Heart left ventricle (tissue), 16 donors: ENCODE measurements around the gene KCNK2. TPM values are rescaled to one million over a fixed set of nuclear protein-coding genes. Genes with fewer than 3 reads are reported as not detected.
"Not testable (repeated sequence)": the region's sequence is repeated elsewhere in the genome, so short reads cannot be mapped to it uniquely, and the experiment has no call there.

Experiments used
- ATAC-seq, 4 donors: fragments of 200-7000 bp; cut with Tn5 transposase; one replicate each; pipeline ENCODE4 v1.9.1; 2020 to 2022; ENCODE audit warnings: moderate library complexity in 4 of 4, mild to moderate bottlenecking in 3 of 4, moderate number of reproducible peaks in 1 of 4
- DNase-seq, 5 donors: peaks; one replicate each; pipeline ENCODE4 v3.0.0-alpha.2; 2020
- H3K27ac ChIP-seq, 12 donors: fragments of 200-600 bp; sonication (generic) in 4 of 12; one replicate each; pipeline versions ENCODE4 v1.5.0 to v1.8.0; 2016 to 2022; ENCODE audit warnings: mild to moderate bottlenecking in 2 of 12
- H3K27me3 ChIP-seq, 9 donors: fragments of 200-600 bp; sonication (generic) in 2 of 9; one replicate each; pipeline versions ENCODE4 v1.5.1 to v1.8.0; 2016 to 2022; ENCODE audit warnings: mild to moderate bottlenecking in 3 of 9
- H3K36me3 ChIP-seq, 9 donors: fragments of 200-600 bp; sonication (generic) in 2 of 9; one replicate each; pipeline versions ENCODE4 v1.5.0 to v1.8.0; 2018 to 2022; ENCODE audit warnings: mild to moderate bottlenecking in 2 of 9
- H3K4me1 ChIP-seq, 12 donors: fragments of 200-600 bp; sonication (generic) in 4 of 12; one replicate each; pipeline versions ENCODE4 v1.5.0 to v1.8.0; 2016 to 2022; ENCODE audit warnings: mild to moderate bottlenecking in 3 of 12
- H3K4me3 ChIP-seq, 12 donors: fragments of 200-600 bp; sonication (generic) in 4 of 12; one replicate each; pipeline versions ENCODE4 v1.5.0 to v1.8.0; 2017 to 2022; ENCODE audit warnings: mild to moderate bottlenecking in 9 of 12, moderate library complexity in 4 of 12
- H3K9me3 ChIP-seq, 12 donors: fragments of 200-600 bp; sonication (generic) in 4 of 12; one replicate each; pipeline versions ENCODE4 v1.5.0 to v1.8.0; 2016 to 2022; ENCODE audit warnings: mild to moderate bottlenecking in 1 of 12
- CTCF ChIP-seq, 12 donors: fragments of 200-600 bp; sonication (generic) in 4 of 12; IDR thresholded peaks; one replicate each; pipeline versions ENCODE4 v1.5.0 to v1.8.0; 2018 to 2022; ENCODE audit warnings: antibody characterized with exemption in 12 of 12, mild to moderate bottlenecking in 5 of 12
- POLR2A ChIP-seq, 2 donors: fragments of 450-650 bp; IDR thresholded peaks; one replicate each; pipeline ENCODE4 v1.6.1; 2017; ENCODE audit warnings: antibody characterized with exemption in 2 of 2, mild to moderate bottlenecking in 2 of 2, moderate library complexity in 2 of 2
- WGBS, 4 donors: extraction: QIAGEN DNeasy Blood & Tissue Kit in 2 of 4; methylation state at CpG; one replicate each; pipeline versions ENCODE4 v1.1.5 to v1.1.7; 2013 to 2018; 5-methylcytosine and 5-hydroxymethylcytosine counted together
- intact Hi-C, 10 donors: fragments of 100-400 bp; cut with DNase I; formaldehyde crosslinking; loops; one replicate each; pipeline versions ENCODE4 v1.11.1 to v1.14.2; 2022
- polyA plus RNA-seq, 2 donors: library from polyadenylated mRNA; stranded (reverse); fragments of 200-250 nt; gene quantifications; one replicate each; pipeline ENCODE4 v1.2.3, GENCODE V29; 2013
- total RNA-seq, 9 donors: library from RNA; depleted of rRNA in 2 of 9; stranded (reverse); fragments of >200 nt in 2 of 9; fragmentation: NEBNext Ultra II Directional in 3 of 9; extraction: Animal tissue kit (Norgen Biotek cat#: 25700) in 3 of 9; gene quantifications; one replicate each; pipeline versions ENCODE4 v1.1.0 to v1.2.4, GENCODE V29; 2016 to 2023
- donor health status: ischemic (EF 13 %, LVEDD 7.1; RV severe dilation, severe dysfunction).
- donor health status: healthy with polysubstance abuse.
- donor health status: DM: no; HTN: yes; CAD: no.
- donor health status: DM: no; HTN: no; CAD: no.
- donor health status: ischemic (EF 25% LVEDD 6.9; RV normal size, moderate dysfunction).
- donor health status: ischemic (EF 25% LVEDD 5.7; RV mildly dilated, moderate dysfunction).
- donor health status: healthy.
- donor health status: DM: yes; HTN: yes; CAD: no.
- donor health status: ischemic (EF 35%, LVEDD 5.7; RV mildly dilated, moderate dysfunction).
- donor health status: nonischemic (EF 11% LVEDD 7.7; RV severe dilation, severe dysfunction).
- donor health status: DM: yes; HTN: yes; CAD: no.
- donor health status: PGD.
- donor health status: ischemic (EF 29% LVEDD 5.4; RV normal size, mild dysfunction).
- donor health status: nonischemic (EF 23%, LVEDD 6.1; RV moderate dilation, normal function).

Gene KCNK2
- total and polyA plus RNA-seq, 11 donors, result 0.04 to 1.3 (median 0.21) TPM; not detected in 3

- peaks cover 0 to 17% (median 0%) of the 10 kb centered on the region in 12 donors for H3K9me3 ChIP-seq
- H3K4me1 ChIP-seq, result no peaks in the 10 kb centered on the region
- WGBS, 4 donors, result 54 to 75% (median 62%) methylated on average over 1 of the region's 1 CpG
- intact Hi-C loops, result no loop called here
- H3K36me3 ChIP-seq, result no peaks in the 10 kb centered on the region
- H3K4me3 ChIP-seq, result no peak overlapping the region
- no peaks in the 10 kb centered on the region for H3K27me3 ChIP-seq
- DNase-seq, result no peak
- H3K27ac ChIP-seq, result no peak overlapping the region
- ATAC-seq, result no peak
- TF ChIP-seq POLR2A (IDR thresholded peaks at IDR 0.05) (no peak), CTCF (IDR thresholded peaks at IDR 0.05) (no peak)
These were observed 77.8 kb downstream of the KCNK2 start for GRCh38 chr1:215160351-215160750.

- H3K27ac ChIP-seq, H3K36me3 ChIP-seq, intact Hi-C loops, H3K27me3 ChIP-seq, DNase-seq, H3K4me1 ChIP-seq, ATAC-seq, H3K4me3 ChIP-seq: not testable (repeated sequence)
- H3K9me3 ChIP-seq, result peaks cover 0 to 20% (median 0%) of the 10 kb centered on the region in 12 donors
- 91 to 94% (median 92%) methylated on average over 4 of the region's 4 CpGs for WGBS, 4 donors
These were observed 80.6 kb downstream of the KCNK2 start for GRCh38 chr1:215163144-215163543.

- Histone ChIP-seq H3K9me3 (peaks cover 0 to 21% (median 0%) of the 10 kb centered on the region in 12 donors), H3K4me1 (no peaks in the 10 kb centered on the region), H3K36me3 (no peaks in the 10 kb centered on the region), H3K27me3 (no peaks in the 10 kb centered on the region), H3K27ac (no peak overlapping the region), H3K4me3 (no peak overlapping the region)
- intact Hi-C loops, result no loop called here
- no peak for TF ChIP-seq POLR2A (IDR thresholded peaks at IDR 0.05)
- TF ChIP-seq CTCF (IDR thresholded peaks at IDR 0.05), result no peak
- ATAC-seq (no peak), DNase-seq (no peak)
- WGBS, 4 donors, result 79 to 86% (median 84%) methylated on average over 3 of the region's 3 CpGs
These were observed 84.3 kb downstream of the KCNK2 start for GRCh38 chr1:215166886-215167285.

- no peak overlapping the region for H3K4me3 ChIP-seq
- no peaks in the 10 kb centered on the region for H3K27me3 ChIP-seq
- no peak for TF ChIP-seq CTCF (IDR thresholded peaks at IDR 0.05)
- no peak for TF ChIP-seq POLR2A (IDR thresholded peaks at IDR 0.05)
- ATAC-seq (no peak), DNase-seq (no peak)
- no peaks in the 10 kb centered on the region for H3K4me1 ChIP-seq
- H3K9me3 ChIP-seq, result peaks cover 0 to 26% (median 8%) of the 10 kb centered on the region in 12 donors
- intact Hi-C loops, result no loop called here
- no peak overlapping the region for H3K27ac ChIP-seq
- WGBS, 4 donors, result 69 to 81% (median 77%) methylated on average over 3 of the region's 3 CpGs
- no peaks in the 10 kb centered on the region for H3K36me3 ChIP-seq
These were observed 99.0 kb downstream of the KCNK2 start for GRCh38 chr1:215181518-215181917.

GRCh38 chr1:215185067-215185620 lies 102.6 kb downstream of the KCNK2 start:
- H3K27me3 ChIP-seq, result no peaks in the 10 kb centered on the region
- intact Hi-C loops, result no loop called here
- H3K4me1 ChIP-seq, result no peaks in the 10 kb centered on the region
- H3K36me3 ChIP-seq, result no peaks in the 10 kb centered on the region
- ATAC-seq (no peak), DNase-seq (no peak)
- WGBS, 4 donors, result 74 to 83% (median 78%) methylated on average over 2 of the region's 2 CpGs
- peaks cover 0 to 24% (median 8%) of the 10 kb centered on the region in 12 donors for H3K9me3 ChIP-seq
- H3K27ac ChIP-seq, result no peak overlapping the region
- no peak for TF ChIP-seq CTCF (IDR thresholded peaks at IDR 0.05)
- no peak for TF ChIP-seq POLR2A (IDR thresholded peaks at IDR 0.05)
- no peak overlapping the region for H3K4me3 ChIP-seq
